GM10266 (cell line): ENCODE results near the gene IGSF21.

Source experiments
- DNase-seq: peaks from one replicate; pipeline ENCODE4 v3.0.0; 2012; ENCODE audit errors: extremely low spot score
- TF ChIP-seq, protein P1 (sequence below): IDR thresholded peaks from 2 replicates; pipeline ENCODE4 v1.5.1; 2012; ENCODE audit warnings: mild to moderate bottlenecking, low read depth; ENCODE audit not compliant: control insufficient read depth, insufficient read depth; ENCODE audit errors: missing control alignments

IGSF21 gene

DNA sequence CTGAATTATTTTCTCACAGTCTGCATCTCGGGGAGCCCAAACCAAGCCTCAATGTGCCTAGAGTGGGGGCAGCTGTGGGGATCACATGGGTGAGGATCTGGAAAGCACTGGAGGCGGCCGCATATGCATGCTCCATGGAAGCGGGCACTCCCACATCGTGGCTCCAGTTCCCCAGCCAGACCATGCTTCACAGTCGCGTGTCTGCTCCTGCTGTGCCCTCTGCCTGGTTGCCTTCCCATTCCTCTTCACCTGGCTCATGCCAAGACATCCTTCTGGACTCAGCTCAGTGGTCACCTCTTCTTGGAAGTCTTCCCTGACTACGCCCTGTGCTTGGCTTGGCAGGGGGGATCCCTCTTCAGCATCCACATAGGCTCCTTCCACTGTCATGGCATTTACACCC, 32.8 kb downstream of the IGSF21 start:
- no peak for DNase-seq
- TF ChIP-seq, protein P1, sequence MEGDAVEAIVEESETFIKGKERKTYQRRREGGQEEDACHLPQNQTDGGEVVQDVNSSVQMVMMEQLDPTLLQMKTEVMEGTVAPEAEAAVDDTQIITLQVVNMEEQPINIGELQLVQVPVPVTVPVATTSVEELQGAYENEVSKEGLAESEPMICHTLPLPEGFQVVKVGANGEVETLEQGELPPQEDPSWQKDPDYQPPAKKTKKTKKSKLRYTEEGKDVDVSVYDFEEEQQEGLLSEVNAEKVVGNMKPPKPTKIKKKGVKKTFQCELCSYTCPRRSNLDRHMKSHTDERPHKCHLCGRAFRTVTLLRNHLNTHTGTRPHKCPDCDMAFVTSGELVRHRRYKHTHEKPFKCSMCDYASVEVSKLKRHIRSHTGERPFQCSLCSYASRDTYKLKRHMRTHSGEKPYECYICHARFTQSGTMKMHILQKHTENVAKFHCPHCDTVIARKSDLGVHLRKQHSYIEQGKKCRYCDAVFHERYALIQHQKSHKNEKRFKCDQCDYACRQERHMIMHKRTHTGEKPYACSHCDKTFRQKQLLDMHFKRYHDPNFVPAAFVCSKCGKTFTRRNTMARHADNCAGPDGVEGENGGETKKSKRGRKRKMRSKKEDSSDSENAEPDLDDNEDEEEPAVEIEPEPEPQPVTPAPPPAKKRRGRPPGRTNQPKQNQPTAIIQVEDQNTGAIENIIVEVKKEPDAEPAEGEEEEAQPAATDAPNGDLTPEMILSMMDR: no peak

DNA sequence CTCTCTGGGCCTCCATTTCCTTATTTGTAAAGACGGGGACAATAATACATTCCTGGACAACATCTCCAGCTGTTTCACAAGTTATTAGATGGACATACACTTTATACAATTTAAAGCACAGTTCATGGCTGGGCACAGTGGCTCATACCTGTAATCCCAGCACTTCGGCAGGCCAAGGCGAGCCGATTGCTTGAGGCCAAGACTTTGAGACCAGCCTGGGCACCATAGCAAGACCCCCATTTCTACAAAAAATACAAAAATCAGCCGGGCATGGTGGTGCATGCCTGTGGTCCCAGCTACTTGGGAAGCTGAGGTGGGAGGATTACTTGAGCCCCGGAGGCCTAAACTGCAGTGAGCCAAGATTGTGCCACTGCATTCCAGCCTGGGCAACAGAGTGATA, 34.1 kb downstream of the IGSF21 start:
- no peak for DNase-seq
- TF ChIP-seq, protein P1: no peak

DNA sequence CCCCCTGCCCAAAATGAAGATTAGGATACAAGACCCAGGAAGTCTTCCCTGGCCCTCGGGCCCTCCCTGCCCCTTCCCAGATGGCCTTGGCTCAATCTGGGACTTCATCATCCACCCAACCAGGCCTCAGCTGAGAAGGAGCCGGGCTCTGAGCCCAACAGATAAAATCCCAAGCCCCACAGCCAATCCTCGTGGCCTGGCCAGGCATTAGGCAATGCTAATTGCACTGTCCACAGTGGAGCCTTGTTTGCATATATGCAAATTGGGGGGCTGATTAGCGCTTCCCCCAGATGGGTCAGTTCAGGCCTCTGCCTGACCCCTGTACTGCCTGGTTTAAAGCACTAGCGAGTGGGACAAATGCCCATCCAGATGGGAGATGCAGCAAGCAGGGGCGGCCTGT, 34.9 kb downstream of the IGSF21 start:
- TF ChIP-seq, protein P1: no peak
- DNase-seq: no peak

DNA sequence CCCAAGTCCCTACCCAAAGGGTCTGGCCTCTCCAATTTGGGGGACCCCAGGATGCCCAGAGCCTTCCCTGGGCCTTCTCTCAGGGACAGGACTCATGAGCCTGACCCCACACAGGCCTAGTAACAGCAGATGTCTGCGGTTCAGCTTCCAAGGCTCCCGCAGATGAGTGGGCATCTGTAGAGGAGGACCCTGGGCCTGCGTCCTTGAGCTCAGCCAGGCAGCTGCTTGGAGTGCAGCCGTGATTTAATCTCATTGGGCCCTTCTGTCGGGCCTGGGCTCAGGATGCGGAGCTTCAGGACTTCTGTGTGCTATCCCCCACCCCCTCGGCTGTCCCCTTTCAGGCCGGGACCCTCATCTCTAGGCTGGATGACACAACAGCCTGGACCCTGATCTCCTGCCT, 35.4 kb downstream of the IGSF21 start:
- TF ChIP-seq, protein P1: no peak
- DNase-seq: no peak

DNA sequence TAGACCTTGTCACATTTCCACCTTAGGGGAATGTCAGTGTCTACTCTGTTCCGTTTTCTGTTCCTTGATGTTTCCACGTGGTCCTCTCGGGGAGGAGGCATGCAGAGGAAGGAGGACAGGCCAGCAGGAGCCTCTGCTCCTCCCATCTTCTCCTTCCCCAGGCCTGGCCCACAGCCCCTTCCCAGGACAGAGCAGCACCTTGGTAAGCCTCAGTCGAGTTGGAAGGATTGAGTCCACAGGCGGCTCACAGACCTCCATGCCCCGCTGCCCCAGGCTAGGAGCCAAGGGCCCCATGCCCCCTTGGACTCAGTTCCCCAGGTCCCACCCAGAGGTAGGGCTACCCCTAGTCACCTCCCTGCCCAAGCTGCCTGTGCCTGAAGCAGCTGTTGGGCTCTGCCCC, 36.5 kb downstream of the IGSF21 start:
- TF ChIP-seq, protein P1: no peak
- DNase-seq: no peak

DNA sequence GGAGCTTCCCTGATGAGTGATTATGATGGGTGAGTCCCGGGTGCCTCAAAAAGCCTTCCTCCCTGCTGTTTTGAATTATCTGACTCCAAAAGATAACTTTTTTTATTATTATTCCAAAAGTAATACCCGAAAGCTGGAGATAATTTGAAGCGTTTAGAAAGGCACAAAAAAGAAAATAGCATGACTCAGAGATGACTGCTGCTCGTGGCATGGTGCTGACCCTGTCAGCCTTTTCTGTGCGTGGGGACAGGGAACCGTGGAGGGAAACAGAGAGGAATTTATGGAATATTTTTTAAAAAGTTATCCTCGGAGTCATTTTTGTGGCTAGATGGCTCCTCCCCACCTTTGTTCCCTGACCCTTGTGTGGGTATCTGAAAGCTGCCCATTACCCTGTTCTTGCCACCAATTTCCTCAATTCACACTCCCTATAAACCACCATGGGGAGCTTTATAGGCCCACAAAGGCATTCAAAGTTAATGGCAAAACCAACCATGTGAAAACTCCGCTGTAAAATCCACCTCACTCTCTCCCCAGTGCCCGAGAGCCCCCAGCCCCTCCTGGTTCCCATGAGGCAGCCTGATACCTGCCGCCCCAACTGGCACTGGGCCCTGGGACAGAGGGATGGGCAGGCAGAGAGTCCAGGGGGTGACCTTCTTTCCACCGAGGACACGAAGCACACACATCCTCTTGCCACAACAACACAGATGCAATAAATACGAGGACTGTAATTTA, 37.5 kb downstream of the IGSF21 start:
- TF ChIP-seq, protein P1: no peak
- no peak for DNase-seq

DNA sequence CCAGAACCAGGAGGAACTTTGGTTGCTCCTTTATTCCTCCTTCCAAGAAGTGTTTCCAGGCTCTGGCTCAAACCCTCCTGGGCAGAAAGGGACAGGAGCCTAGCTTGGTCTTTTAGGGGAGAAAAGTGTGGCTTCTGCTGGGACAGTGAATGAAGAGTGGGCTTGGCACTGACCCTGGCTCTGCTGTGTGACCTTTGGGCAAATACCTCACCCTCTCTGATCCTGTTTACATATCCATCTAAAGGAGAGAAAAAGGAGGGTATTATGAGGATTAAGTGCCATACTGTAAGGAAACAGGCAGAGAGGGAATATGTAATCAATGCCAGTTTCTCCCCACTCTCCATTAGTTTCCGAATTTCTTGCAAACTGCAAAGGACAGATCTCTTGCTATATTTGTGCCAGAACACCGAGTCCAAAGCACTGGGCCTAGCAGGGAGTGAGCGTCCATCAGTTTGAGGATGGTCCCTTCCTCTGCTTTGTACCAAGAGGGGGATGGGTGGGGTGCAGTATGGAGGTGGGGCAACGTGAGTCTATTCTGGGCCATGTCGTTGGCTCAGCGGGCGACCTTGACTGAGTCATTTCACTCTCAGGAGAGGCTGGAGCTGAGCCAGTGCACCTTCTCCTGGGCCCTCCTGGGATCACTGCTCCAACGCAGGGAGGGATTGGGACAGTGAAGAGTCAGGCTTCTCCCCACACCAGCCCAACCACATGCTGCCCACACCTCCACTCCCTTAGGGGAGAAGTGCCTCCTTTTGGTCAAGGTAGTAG, 38.4 kb downstream of the IGSF21 start:
- DNase-seq: no peak
- TF ChIP-seq, protein P1: no peak
